HG02840 (cell line): ENCODE results near the gene RPLP2.

ENCODE experiments used
- ATAC-seq: cut with Tn5 transposase; IDR thresholded peaks from one replicate; pipeline ENCODE4 v1.9.1; 2021; ENCODE audit warnings: mild to moderate bottlenecking, moderate library complexity, moderate number of reproducible peaks; ENCODE audit not compliant: unreplicated experiment, low FRiP score

RPLP2 gene

GRCh38 chr11:846496-847098 lies 36.8 kb downstream of the RPLP2 start:
- ATAC-seq = no peak

DNA sequence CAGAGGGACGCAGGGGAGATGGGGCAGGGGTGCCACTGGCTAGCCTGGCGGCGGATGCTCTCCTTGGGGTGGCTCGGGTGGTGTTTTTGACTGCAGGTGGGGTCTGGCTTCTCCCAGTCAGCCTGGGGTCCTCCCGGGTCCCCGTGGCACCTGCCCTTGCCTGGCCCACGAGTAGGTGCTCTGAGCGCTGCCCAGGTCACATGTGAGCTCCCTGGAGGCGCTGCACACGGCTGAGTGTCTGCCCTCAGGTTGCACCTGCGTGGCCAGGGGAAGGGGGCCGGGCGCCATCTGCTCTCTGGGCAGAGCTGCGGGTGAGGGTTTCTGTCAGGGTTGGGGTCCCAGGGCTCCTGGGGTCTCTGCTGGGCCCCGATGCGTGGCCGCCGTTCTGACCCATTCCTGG lies 38.1 kb downstream of the RPLP2 start:
- no peak for ATAC-seq

- no peak for ATAC-seq
These were observed 38.7 kb downstream of the RPLP2 start for GRCh38 chr11:848380-848931.

DNA sequence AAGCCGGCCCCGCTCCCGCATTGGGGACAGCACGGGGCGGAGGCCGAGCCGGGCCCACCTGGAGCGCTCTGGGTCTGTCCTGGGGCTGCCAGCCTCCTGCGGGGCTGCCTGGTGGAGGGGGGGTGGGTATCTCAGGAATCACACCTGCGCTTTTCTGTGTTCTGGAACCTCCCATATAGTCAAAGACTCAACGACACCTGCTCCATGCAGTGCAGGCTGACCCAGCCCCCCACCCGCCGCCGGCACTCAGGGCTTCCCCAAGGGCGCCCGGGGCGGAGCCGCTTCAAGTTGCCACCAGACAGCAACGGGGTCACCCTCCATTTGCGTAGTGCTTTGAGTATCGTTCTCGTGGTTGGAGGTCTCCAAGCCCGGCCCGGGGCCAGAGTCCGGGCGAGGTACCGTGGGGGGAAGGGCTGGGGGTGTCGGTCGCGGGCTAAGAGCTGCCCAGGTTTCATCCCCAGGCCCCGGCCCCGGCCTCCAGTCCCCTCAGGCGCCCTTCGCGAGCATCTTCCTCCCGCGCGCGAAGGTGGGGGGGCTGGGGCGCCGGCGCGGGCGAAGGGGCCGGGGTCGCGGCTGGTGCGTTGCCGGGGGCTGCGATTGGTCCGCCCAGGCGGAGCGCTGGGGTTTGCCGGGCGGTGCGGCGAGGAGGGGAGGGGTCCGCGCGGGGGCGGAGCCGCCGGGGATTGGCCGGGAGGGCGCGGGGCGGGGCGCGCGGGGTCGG lies 39.5 kb downstream of the RPLP2 start:
- ATAC-seq = no peak

DNA sequence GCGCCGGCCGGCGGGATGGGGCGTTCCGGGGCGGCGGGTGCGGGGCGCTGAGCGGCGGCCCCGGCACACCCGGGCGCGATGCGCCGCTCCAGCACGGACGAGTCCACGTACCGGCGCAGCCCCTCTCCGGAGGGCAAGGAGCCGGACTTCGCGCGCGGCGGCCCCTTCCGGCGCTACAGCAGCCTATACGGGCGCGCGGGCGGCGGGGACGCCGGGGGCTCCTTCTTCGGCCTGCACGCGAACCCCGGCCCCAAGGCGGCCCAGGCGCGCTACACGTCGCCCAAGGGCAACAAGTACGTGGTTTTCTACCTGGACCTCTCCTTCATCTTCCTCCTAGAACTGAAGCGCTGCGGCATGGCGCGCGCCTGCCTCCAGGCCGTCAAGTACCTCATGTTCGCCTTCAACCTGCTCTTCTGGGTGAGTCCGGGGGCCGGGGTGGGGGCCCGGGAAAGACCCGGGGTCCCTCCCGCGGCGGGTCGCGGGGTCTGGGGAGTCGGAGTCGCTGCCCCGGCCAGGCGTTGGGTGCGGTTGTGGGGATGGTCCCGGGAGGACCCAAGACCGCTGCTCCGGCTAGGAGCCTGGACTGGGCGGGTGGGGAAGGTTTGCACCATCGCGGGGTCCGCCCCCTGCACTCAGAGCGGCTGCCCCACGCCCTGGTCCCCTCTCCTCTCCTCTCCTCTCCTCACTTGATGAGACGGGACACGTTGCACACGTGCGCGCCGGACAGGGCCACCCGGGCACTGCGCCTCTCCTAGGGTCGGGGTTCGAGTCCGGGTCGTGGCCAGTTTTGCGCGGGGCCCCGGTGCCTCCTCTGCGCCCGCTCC lies 40.4 kb downstream of the RPLP2 start:
- no peak for ATAC-seq

GRCh38 chr11:850775-851763 lies 41.3 kb downstream of the RPLP2 start:
- ATAC-seq = no peak

- ATAC-seq = no peak
These were observed 43.0 kb downstream of the RPLP2 start for GRCh38 chr11:852762-853161.

GRCh38 chr11:853682-854448 lies 44.1 kb downstream of the RPLP2 start:
- no peak for ATAC-seq

- no peak for ATAC-seq
These were observed 45.0 kb downstream of the RPLP2 start for GRCh38 chr11:854601-855329.

DNA sequence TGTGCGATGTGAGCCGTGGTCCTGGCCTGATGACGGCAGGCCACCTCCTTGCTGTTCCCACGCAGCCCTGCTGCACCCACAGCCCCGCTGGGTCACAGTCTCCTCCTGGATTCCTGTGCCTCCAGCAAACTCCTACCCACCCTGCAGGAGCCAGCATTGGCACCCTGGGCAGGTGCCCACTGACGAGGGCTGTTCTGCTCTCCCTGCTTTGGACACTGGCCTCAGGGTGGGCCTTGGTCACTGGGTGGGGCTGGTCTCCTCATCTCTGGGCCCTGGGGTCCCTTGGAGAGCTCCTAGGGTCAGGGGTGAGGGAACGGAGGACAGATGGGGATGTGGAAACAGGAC lies 45.5 kb downstream of the RPLP2 start:
- ATAC-seq = no peak

GRCh38 chr11:855796-856195 lies 46.0 kb downstream of the RPLP2 start:
- ATAC-seq = no peak

DNA sequence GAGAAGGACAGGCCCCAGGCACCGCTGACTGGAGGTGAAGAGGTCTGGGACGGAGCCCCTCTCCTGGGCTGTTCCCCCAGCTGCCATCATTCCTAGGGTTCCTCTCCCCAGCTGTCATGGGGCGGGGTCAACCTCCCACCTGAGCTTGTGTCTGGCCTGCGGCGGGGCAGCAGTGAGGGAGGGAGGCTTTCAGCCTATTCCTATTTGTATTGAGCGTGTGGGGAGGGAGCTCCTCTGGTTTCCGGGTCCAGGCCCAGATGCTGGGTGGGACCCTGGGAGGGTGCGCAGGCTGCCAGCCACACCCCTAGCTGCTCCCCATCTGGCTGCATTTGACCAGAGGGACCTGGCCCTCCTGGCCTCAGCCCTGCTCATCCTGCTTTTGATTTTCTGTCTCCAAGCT lies 46.6 kb downstream of the RPLP2 start:
- no peak for ATAC-seq

GRCh38 chr11:858053-858761 lies 48.4 kb downstream of the RPLP2 start:
- no peak for ATAC-seq

DNA sequence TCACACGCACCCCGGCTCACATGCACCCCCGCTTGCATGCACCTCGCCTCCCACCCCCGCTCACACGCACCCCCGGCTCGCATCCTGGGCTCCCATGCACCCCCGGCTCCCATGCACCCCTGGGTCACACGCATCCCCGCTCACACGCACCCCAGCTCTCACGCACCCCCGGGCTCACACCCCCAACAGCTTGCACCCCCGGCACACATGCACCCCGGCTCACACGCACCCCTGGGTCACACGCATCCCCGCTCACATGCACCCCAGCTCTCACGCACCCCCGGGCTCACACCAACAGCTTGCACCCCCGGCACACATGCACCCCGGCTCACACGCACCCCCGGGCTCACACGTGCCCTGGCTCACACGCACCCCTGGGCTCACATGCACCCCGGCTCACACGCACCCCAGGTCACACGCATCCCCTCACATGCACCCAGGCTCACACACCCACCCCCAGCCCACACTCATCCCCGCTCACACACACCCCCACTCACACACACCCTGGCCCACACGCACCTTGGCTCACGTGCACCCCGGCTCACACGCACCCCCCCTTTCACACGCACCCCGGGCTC lies 49.1 kb downstream of the RPLP2 start:
- ATAC-seq = no peak

DNA sequence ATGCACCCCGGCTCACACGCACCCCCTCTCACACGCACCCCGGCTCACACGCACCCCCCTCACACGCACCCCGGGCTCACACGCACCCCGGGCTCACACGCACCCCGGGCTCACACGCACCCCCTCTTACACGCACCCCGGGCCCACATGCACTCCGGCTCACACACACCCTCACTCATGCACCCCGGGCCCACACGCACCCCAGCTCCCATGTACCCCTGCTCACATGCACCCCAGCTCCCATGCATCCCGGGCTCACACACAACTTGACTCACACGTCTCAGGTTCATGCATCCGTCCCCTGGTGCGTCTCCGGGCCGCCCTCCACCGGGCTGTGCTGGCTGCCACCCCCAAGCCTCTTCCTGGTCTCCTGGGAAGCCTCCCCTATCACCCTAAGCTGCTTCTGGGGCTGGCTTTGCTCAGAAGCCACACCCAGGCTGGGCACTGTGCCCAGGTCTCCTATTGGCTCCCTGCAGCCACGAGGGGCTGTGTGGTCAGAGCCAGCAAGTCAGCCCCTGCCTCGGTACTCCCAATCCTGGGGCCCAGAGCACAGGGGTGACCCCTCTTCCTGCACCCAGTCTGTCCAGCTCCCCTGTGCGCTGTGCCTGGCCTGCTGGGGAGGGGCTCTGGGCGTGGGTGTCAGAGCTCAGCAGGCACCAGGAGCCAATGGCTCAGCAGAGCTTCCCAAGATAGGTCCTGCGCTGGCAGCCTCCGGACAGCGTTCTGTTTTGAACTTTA lies 49.8 kb downstream of the RPLP2 start:
- ATAC-seq = no peak

GRCh38 chr11:860234-861104 lies 50.7 kb downstream of the RPLP2 start:
- no peak for ATAC-seq
